Pulmonary artery endothelial cell (primary cell): ENCODE results near the gene TPM4. TPM values are rescaled to one million over a fixed set of nuclear protein-coding genes. Genes with fewer than 3 reads are reported as not detected.
"Not testable (repeated sequence)": the region's sequence is repeated elsewhere in the genome, so short reads cannot be mapped to it uniquely, and the experiment has no call there.

ENCODE experiments used
- DNase-seq: peaks from one replicate; pipeline ENCODE4 v3.0.0-alpha.2; 2011; ENCODE audit warnings: low read depth, low spot score
- total RNA-seq: library from RNA; depleted of rRNA; stranded (reverse); fragments of >200 nt; gene quantifications from 2 replicates; pipeline ENCODE4 v1.2.3, GENCODE V29; 2014

Gene TPM4
- total RNA-seq, 1 donor from 2014 or later, result 788 TPM

- no peak for DNase-seq
Observed at GRCh38 chr19:16095071-16095571, 18.8 kb downstream of the TPM4 start.

GRCh38 chr19:16096280-16096855, 20.1 kb downstream of the TPM4 start:
- DNase-seq, result no peak

GRCh38 chr19:16098416-16098768, 22.1 kb downstream of the TPM4 start:
- DNase-seq, result no peak

GRCh38 chr19:16098821-16099220, 22.5 kb downstream of the TPM4 start:
- no peak for DNase-seq

GRCh38 chr19:16099314-16099965, 23.1 kb downstream of the TPM4 start:
- not testable (repeated sequence) for DNase-seq

DNA sequence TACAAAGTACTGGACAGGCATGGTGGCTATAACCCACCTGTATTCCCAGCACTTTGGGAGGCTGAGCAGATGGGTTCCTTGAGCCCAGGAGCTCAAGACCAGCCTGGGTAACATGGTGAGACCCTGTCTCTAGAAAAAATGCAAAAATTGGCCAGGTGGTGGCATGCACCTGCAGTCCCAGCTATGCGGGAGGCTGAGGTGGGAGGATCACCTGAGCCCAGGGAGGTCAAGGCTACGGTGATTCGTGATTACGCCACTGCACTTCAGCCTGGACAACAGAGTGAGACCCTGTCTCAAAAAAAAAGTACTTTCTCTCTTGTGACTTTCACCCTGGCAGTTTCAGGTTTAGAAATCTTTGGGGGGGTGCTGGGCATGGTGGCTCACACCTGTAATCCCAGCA, 24.2 kb downstream of the TPM4 start:
- no peak for DNase-seq

- no peak for DNase-seq
Observed at GRCh38 chr19:16104722-16105121, 28.4 kb downstream of the TPM4 start.

- DNase-seq, result no peak
Observed at GRCh38 chr19:16106121-16106520, 29.8 kb downstream of the TPM4 start.

DNA sequence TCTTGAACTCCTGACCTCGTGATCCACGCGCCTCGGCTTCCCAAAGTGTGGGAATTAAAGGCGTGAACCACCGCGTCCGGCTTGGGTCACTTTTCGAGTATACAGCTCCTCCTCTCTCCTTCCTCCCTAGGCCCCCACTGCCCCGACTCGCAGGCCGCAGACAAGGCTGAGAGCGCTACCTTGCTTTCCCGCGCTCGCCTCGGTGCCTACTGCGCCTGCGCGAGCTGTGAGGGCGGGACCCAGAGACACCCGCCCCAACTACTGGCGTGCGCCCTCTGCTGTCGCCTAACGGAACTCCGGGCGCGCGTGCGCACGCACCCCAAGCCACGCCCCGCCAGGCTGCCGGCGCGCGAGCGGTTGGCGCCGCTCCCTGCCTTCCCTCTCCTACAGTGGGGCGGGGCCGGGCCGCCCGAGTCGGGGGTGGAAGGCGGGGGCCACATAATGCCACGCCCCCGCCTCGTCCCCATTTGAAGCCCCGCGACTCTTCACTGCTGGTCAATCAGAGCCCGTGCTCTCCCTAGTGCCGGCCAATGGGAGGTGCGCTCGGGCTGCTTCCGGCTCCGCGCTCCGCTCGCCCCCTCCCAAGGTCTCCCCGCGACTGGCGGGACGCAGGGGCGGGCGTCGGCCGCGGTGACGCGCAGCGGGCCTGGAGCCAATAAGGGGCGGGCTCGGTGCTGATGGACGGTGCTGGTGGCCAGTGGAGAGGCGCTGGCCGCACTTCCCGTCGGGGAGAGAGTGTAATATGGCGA, 35.0 kb downstream of the TPM4 start, which contains the start of gene RAB8A:
RAB8A (plus strand) TSS at position 730 of the 749 bp plus-strand sequence; CDS start at position 743, 13 bp downstream.
- DNase-seq, result peak; percentile 98

- DNase-seq, result no peak
Observed at GRCh38 chr19:16111909-16112752, 35.8 kb downstream of the TPM4 start.

DNA sequence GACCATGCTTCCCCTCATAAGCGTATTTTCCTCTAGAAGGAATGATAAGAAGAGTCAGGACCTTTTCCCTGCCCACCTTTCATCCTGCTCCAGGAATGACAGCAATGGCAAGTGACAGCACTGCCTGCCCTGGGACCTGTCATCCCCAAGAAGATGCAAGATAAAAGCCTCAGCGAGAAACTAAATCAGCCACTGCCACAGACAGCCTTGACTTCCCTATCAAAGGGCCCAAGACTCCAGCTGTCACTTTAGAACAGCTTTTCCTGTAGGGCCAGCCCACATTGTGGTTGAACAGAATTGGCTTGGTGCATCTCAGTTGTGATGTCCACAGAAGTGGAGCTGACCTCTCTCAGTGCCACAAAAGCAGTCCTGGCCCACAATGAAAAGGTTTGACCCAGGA, 36.5 kb downstream of the TPM4 start:
- no peak for DNase-seq

DNA sequence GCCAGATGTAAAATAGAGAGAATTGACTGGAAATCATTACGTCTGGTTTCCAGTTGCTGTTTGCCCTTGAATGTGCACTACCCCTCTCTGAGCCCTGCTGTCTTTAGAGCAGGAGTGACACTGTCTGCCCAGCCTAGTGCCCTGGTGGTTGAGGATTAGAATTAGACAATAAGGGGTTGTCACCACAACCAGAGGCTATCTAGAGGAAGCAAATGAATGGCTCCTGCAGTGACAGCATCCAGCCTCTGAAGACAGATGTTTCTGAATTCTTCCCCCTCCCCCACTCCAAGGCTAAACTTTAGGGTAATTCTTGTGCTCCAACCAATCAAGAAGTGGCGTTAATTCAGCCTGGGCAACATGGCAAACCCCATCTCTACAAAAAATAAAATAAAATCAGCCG, 37.4 kb downstream of the TPM4 start:
- no peak for DNase-seq

GRCh38 chr19:16115301-16116039, 39.2 kb downstream of the TPM4 start:
- no peak for DNase-seq

DNA sequence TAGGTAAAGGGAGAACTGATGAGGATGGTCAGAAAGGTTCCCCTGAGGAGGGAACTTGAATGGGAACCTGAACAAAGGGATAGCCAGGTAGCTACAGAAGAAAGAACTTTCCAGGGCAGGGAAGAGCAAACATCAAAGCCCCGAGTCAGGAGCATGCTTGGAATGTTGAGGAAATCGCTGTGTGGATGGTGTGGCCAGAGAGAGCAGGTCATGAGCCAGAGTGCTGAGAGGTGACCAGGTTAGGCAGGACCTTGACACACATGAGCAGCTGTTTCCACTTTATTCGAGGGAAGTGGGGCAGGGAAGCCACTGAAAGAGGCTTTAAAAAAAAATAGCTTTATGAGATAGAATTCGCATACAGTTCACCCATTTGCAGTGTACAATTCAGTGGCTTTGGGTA, 39.8 kb downstream of the TPM4 start:
- no peak for DNase-seq

DNA sequence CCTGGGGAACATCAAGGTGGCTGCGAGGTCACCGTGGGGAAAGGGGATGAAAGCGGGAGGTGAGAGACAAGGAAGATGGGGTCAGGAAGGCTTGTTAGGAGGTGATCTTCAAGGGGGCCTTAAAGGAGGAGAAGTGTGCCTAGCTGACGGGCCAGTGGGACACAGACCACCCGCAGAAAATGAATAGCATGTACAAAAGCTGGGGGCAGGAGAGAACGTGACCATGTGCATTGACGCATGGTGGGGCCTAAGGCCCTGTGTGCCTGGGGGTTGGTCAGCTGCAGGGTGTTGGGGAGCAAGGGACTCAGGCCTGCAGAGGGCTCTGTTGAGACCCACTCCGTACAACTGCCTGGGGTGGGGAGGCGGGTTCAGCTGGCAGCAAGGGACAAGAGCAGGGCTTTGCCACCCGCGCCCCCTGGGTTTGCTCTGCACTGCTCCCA, 41.3 kb downstream of the TPM4 start:
- DNase-seq, result no peak

GRCh38 chr19:16118489-16119033, 42.3 kb downstream of the TPM4 start:
- no peak for DNase-seq

- DNase-seq, result not testable (repeated sequence)
Observed at GRCh38 chr19:16119075-16119857, 43.0 kb downstream of the TPM4 start.

DNA sequence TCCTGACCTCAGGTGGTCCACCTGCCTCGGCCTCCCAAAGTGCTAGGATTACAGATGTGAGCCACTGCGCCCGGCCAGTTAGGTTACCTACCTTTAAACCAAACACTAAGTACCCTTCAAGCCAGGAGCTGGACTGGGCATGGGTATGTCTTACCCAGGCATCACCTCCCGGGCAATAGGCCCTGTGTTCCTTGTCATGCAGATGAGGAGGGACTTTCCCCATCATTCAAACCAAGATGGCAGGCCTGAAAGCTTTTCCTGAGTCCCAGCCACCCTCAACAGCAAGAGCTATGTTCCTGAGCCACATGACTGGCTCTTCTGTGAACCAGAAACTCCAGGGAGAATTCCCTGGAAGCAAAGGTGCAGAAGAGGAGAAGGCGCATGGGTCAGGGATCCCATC, 44.8 kb downstream of the TPM4 start:
- no peak for DNase-seq

DNA sequence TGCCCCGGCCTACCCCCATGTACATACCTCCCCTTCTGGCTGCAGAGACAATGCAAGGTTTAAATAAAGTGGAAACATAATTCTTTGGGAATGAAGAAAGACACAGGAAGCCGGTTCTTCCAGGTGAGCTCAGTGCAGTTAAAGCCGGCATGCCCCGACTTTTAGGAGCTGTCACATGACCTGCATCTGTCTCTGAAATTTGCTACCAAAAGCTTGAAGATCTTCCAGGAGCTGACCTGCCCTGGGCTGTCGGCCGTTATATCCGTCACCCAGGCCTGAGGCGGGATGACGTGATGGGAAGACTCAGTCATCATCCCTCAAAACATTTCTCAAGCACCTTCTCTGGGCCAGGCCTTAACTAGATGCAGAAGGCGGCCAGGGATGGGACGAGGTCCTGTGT, 45.7 kb downstream of the TPM4 start:
- no peak for DNase-seq

DNA sequence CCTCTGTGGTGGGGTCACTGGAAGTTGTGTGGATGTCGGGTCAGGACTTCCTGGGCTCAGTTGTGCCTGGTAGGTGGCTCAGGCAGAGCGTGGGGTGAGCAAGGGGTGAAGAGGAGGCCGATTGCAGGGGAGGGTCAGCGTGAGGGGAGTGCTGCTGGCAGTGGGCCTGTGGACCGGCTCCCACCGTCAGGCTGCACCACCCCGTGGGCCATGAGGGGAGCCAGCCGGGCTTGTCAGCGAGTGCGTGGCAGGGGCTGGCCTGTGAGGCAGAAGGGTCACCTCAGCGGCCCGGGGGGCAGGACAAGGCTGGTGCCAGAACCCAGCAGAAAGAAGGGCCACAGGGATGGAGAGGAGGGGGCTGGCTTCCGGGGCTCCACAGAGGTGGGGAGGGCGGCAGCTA, 48.7 kb downstream of the TPM4 start:
- no peak for DNase-seq
